Suprapubic skin (tissue), 3 donors: Measurements from ENCODE around the gene YEATS4.

Experiments
- POLR2A ChIP-seq, 2 donors: fragments of 450-650 bp; IDR thresholded peaks; one replicate each; pipeline ENCODE4 v1.6.1; 2017; ENCODE audit warnings: antibody characterized with exemption in 2 of 2, mild to moderate bottlenecking in 2 of 2, moderate library complexity in 2 of 2
- TF ChIP-seq, protein P1 (sequence below), 2 donors: fragments of 200-600 bp in 1 of 2; fragments of 450-650 bp in 1 of 2; sonication (generic) in 1 of 2; IDR thresholded peaks; one replicate each; pipeline ENCODE4 v1.5.1; 2016 to 2019; ENCODE audit warnings: antibody characterized with exemption in 2 of 2, mild to moderate bottlenecking in 1 of 2, moderate library complexity in 1 of 2

DNA sequence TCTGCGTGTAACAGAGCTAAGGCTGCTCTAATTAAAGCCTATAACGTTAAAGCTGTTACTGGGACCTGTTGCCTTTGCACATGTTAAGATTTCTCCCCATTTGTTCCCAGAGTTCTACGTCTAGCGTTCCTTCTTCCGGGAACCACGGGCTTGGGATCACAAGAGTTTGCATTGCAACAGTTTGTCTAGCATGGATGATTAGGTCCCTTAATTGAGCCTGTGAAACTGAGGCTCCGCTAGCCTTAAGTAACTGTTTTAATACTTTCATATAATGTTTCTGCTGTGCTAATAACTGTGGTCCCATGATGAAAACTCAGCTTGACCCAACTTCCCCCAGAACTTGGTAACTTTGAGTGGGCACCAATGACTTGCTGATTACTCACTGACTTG is 28.0 kb upstream of the YEATS4 start:
- TF ChIP-seq, protein P1, sequence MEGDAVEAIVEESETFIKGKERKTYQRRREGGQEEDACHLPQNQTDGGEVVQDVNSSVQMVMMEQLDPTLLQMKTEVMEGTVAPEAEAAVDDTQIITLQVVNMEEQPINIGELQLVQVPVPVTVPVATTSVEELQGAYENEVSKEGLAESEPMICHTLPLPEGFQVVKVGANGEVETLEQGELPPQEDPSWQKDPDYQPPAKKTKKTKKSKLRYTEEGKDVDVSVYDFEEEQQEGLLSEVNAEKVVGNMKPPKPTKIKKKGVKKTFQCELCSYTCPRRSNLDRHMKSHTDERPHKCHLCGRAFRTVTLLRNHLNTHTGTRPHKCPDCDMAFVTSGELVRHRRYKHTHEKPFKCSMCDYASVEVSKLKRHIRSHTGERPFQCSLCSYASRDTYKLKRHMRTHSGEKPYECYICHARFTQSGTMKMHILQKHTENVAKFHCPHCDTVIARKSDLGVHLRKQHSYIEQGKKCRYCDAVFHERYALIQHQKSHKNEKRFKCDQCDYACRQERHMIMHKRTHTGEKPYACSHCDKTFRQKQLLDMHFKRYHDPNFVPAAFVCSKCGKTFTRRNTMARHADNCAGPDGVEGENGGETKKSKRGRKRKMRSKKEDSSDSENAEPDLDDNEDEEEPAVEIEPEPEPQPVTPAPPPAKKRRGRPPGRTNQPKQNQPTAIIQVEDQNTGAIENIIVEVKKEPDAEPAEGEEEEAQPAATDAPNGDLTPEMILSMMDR (IDR thresholded peaks at IDR 0.05) = no peak
- no peak for TF ChIP-seq POLR2A (IDR thresholded peaks at IDR 0.05)
